Right renal pelvis (tissue), 4 donors: Measurements from ENCODE around the gene MLKL. TPM values are rescaled to one million over a fixed set of nuclear protein-coding genes. Genes with fewer than 3 reads are reported as not detected.
"Not testable (repeated sequence)": the region's sequence is repeated elsewhere in the genome, so short reads cannot be mapped to it uniquely, and the experiment has no call there.

Source experiments
- DNase-seq, 4 donors: peaks; one replicate each; pipeline ENCODE4 v3.0.0-alpha.2; 2013; ENCODE audit warnings: low read depth in 4 of 4, low spot score in 3 of 4, missing footprints in 1 of 4
- polyA plus RNA-seq, 4 donors: library from polyadenylated mRNA; unstranded; fragments of 120-200 nt; gene quantifications; one replicate each; pipeline ENCODE4 v1.2.1, GENCODE V29; 2013; ENCODE audit not compliant: insufficient read length in 4 of 4

Gene MLKL
- polyA plus RNA-seq, 4 donors, result 2.8 to 4.2 (median 3.8) TPM

GRCh38 chr16:74654536-74655050 lies 46.1 kb downstream of the MLKL start:
- DNase-seq, result no peak

GRCh38 chr16:74652883-74653282 lies 47.8 kb downstream of the MLKL start:
- not testable (repeated sequence) for DNase-seq

GRCh38 chr16:74652249-74652648 lies 48.4 kb downstream of the MLKL start:
- DNase-seq, result no peak

- DNase-seq, result no peak
Observed at GRCh38 chr16:74651841-74652240, 48.8 kb downstream of the MLKL start.

GRCh38 chr16:74650966-74651567 lies 49.6 kb downstream of the MLKL start:
- DNase-seq, result no peak

GRCh38 chr16:74649839-74650504 lies 50.7 kb downstream of the MLKL start:
- DNase-seq, result no peak

GRCh38 chr16:74641969-74642368 lies 58.7 kb downstream of the MLKL start:
- no peak for DNase-seq

- DNase-seq, result no peak
Observed at GRCh38 chr16:74637742-74638453, 62.8 kb downstream of the MLKL start.

- DNase-seq, result no peak
Observed at GRCh38 chr16:74635303-74635702, 65.4 kb downstream of the MLKL start.

GRCh38 chr16:74633686-74634085 lies 67.0 kb downstream of the MLKL start:
- no peak for DNase-seq

GRCh38 chr16:74627506-74628220 lies 73.0 kb downstream of the MLKL start:
- no peak for DNase-seq

- DNase-seq, result no peak
Observed at GRCh38 chr16:74626741-74627416, 73.8 kb downstream of the MLKL start.

GRCh38 chr16:74625500-74626350 lies 74.9 kb downstream of the MLKL start:
- no peak for DNase-seq

GRCh38 chr16:74623839-74624235 lies 76.8 kb downstream of the MLKL start:
- DNase-seq, result no peak

- DNase-seq, result no peak
Observed at GRCh38 chr16:74623214-74623838, 77.3 kb downstream of the MLKL start.

- no peak for DNase-seq
Observed at GRCh38 chr16:74622005-74622404, 78.7 kb downstream of the MLKL start.
